ENCODE measurements around the gene UAP1L1. TPM values are rescaled to one million over a fixed set of nuclear protein-coding genes. Genes with fewer than 3 reads are reported as not detected.

UAP1L1 gene
- total and polyA plus RNA-seq, 2 donors: 4.0 to 11.5 TPM

DNA sequence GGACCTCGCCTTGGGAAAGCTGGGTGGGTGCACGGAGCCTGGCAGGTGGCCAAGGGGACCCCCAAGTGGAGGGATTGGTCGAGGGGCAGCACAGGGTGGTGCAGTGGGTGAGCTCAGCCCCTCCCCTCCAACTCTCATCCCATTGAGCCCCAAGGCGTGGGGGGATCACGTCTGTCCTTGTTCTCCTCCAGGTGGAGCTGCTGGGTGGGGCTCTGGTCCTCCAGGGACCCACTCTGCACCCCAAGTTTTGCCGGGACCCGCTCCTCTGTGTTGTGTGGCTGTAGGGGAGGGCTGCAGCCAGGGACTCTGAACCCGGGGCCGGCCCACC is 41.8 kb upstream of the UAP1L1 start:
- H3K4me3 ChIP-seq (ENCODE audit: low read depth, low read length): no peak overlapping the region

DNA sequence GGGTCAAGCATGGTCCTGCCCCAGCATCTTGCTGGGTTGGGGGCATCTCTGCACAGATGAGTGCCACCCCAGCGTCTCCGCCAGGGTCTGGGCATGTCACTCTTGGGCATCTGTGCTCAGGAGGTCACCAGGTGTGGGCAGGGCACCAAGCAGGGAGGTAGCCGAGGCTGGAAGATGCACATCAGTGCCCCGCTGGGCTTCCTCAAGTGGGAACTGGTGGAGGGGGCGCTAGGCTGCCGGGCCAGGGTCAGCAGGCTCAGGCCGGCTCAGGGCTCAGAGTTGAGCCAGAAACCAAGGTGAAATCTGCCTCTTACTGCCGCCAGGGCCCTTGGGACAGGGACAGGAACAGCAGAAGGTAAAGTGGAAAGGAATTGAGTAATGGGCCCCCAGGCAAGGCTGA is 41.4 kb upstream of the UAP1L1 start:
- DNase-seq (ENCODE audit: extremely low spot score): no peak
- H3K4me1 ChIP-seq (ENCODE audit: insufficient read depth): no peaks in the 10 kb centered on the region
- no peak overlapping the region for H3K27ac ChIP-seq (ENCODE audit: low read depth)
- H3K4me3 ChIP-seq (ENCODE audit: low read depth, low read length): no peak overlapping the region
- WGBS: 75% methylated on average over 8 of the region's 8 CpGs
- H3K36me3 ChIP-seq (ENCODE audit: insufficient read depth): no peaks in the 10 kb centered on the region

More for the DNA sequence above, 41.8 kb upstream of the UAP1L1 start:
- Histone ChIP-seq H3K4me1 (ENCODE audit: insufficient read depth) (no peaks in the 10 kb centered on the region), H3K27ac (ENCODE audit: low read depth) (no peak overlapping the region), H3K36me3 (ENCODE audit: insufficient read depth) (no peaks in the 10 kb centered on the region)
- whole genome bisulfite sequencing: 25% methylated on average over 9 of the region's 9 CpGs
- DNase-seq (ENCODE audit: extremely low spot score): no peak

DNA sequence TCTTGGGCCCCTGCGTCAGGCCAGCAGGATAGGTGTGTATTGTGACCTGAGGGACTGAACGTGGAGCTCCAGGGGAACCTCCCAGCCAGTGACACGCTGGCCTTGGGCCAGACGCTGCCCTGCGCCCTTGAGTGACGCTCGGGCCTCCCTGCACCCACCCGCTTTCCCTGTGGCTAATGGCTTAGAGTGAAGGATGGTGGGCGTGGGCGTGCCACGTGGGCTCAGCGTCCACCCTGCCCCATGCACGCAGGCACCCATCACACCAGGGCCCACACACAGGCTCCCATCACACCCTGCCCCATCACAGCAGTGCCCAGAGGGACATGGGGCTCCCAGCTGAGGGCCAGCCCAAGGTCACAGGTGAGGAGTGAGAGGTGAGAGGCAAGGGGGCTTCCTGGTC is 40.3 kb upstream of the UAP1L1 start:
- WGBS: 77% methylated on average over 13 of the region's 13 CpGs
- no peaks in the 10 kb centered on the region for H3K36me3 ChIP-seq (ENCODE audit: insufficient read depth)
- no peak overlapping the region for H3K27ac ChIP-seq (ENCODE audit: low read depth)
- H3K4me3 ChIP-seq (ENCODE audit: low read depth, low read length): no peak overlapping the region
- no peak for DNase-seq (ENCODE audit: extremely low spot score)
- H3K4me1 ChIP-seq (ENCODE audit: insufficient read depth): no peaks in the 10 kb centered on the region

DNA sequence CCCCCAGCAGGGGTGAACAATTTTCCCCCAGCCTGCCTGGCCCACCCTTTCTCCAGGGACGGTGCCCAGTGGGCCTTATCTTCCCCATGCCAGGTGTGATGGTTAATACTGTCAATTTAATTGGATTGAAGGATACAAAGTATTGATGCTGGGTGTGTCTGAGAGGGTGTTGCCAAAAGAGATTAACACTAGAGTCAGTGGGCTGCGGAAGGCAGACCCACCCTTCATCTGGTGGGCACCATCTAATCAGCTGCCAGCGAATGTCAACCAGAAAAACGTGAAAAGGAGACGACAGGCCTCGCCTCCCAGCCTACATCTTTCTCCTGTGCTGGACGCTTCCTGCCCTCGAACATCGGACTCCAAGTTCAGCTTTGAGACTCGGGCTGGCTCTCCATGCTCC is 39.8 kb upstream of the UAP1L1 start:
- 88% methylated on average over 10 of the region's 10 CpGs for WGBS
- H3K4me1 ChIP-seq (ENCODE audit: insufficient read depth): no peaks in the 10 kb centered on the region
- H3K27ac ChIP-seq (ENCODE audit: low read depth): no peak overlapping the region
- no peaks in the 10 kb centered on the region for H3K36me3 ChIP-seq (ENCODE audit: insufficient read depth)
- DNase-seq (ENCODE audit: extremely low spot score): no peak
- H3K4me3 ChIP-seq (ENCODE audit: low read depth, low read length): no peak overlapping the region

DNA sequence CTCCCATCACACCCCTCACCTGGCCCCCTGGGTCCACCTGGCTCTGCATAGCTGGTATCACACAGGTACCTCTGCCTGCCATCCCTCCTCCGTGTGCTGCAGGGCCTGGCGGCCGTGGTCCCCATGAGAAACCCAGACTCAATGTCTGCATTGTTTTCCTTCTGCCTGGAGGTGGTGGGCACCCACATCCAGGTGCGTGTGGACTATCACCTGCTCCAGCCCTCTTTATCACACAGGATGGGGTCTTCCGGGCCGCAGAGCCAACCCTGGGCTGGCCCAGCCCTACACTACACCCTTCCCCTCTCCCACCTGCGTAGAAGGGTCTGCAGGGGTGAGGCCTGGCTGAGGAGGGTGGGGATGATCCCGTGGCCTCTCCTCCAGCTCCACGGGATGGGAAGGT is 38.4 kb upstream of the UAP1L1 start:
- H3K4me1 ChIP-seq (ENCODE audit: insufficient read depth): no peaks in the 10 kb centered on the region
- no peaks in the 10 kb centered on the region for H3K36me3 ChIP-seq (ENCODE audit: insufficient read depth)
- no peak overlapping the region for H3K27ac ChIP-seq (ENCODE audit: low read depth)
- 87% methylated on average over 9 of the region's 9 CpGs for WGBS
- H3K4me3 ChIP-seq (ENCODE audit: low read depth, low read length): no peak overlapping the region
- DNase-seq (ENCODE audit: extremely low spot score): no peak

DNA sequence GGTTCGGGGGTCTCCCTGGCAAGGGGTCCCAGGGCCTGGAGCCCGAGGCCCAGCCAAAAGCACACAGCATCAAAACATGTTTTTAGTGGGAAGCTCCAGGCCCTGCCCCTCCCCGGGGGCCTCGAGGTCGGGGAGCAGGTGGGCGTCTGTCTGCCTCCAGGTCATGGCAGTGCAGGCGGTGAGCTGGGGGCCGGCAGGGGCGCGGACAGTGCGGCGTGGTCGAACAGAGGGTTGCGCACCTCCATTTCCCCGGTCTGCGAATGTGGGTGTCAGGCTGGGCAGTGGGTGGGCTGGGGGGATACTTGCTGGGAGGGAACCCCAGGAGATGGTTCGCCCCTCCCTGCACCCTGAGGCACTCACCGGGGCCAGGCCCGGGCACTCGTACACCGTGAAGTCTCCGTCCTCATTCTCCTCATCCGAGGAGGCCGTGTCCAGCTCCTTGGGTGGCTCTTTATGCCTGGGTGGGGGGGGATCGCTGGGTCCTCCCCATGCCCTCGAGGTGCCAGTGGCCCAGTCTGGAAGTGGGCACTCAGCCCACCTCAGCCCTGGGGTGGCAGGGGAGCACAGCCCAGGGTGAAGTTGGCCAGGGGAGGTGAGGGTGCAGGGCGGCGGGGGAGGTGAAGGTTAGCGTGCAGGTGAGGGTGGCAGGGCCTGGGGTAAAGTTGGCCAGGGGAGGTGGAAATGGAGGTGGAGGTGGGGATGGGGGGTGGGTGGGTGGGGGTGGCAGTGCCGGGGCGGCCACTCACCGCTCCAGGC is 37.5 kb upstream of the UAP1L1 start:
- 93% methylated on average over 32 of the region's 32 CpGs for WGBS
- Histone ChIP-seq H3K36me3 (ENCODE audit: insufficient read depth) (no peaks in the 10 kb centered on the region), H3K4me3 (ENCODE audit: low read depth, low read length) (no peak overlapping the region), H3K4me1 (ENCODE audit: insufficient read depth) (no peaks in the 10 kb centered on the region), H3K27ac (ENCODE audit: low read depth) (no peak overlapping the region)
- DNase-seq (ENCODE audit: extremely low spot score): no peak

DNA sequence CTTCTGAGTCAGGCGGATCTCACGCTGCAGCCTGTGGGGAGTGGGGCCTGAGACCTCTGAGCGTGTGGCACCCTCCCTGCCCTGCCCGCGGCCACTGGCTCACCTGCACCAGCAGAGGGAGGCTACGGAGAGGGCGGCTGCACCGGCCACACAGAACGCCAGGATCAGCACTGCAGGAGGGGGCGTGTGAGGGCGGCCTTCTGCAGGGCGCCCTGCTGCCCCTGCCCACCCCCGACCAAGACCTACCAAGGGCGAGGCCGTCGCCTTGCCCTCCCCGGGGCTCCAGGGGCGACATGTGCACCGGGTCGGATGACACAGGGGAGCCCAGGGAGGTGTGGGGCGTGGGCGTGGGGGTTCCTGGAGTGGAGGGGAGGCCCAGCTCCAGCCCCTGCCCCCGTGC is 36.7 kb upstream of the UAP1L1 start:
- Histone ChIP-seq H3K27ac (ENCODE audit: low read depth) (no peak overlapping the region), H3K4me1 (ENCODE audit: insufficient read depth) (no peaks in the 10 kb centered on the region), H3K36me3 (ENCODE audit: insufficient read depth) (no peaks in the 10 kb centered on the region), H3K4me3 (ENCODE audit: low read depth, low read length) (no peak overlapping the region)
- WGBS: 84% methylated on average over 23 of the region's 23 CpGs
- DNase-seq (ENCODE audit: extremely low spot score): no peak

DNA sequence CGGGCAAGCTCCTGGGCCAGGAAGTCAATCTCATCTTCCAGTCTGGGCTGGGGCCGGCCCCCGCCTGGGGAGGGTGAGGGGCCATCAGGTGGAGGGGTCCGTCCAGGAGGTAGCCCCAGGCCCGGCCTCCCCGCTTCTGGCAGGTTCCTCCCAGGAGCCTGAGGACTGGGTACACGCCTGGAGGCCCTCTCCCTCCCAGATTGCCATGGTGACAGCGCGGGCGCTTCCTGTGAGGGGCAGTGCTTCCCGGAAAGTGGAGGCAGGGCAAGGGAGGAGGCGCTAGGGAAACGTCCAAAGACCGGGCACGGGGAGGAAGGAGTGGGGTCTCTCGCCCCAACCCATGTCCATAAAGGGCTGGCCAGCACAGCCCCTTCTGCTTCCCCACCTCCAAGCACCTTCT is 36.2 kb upstream of the UAP1L1 start:
- H3K4me3 ChIP-seq (ENCODE audit: low read depth, low read length): no peak overlapping the region
- H3K27ac ChIP-seq (ENCODE audit: low read depth): no peak overlapping the region
- no peak for DNase-seq (ENCODE audit: extremely low spot score)
- 65% methylated on average over 16 of the region's 16 CpGs for WGBS
- H3K4me1 ChIP-seq (ENCODE audit: insufficient read depth): no peaks in the 10 kb centered on the region
- H3K36me3 ChIP-seq (ENCODE audit: insufficient read depth): no peaks in the 10 kb centered on the region

DNA sequence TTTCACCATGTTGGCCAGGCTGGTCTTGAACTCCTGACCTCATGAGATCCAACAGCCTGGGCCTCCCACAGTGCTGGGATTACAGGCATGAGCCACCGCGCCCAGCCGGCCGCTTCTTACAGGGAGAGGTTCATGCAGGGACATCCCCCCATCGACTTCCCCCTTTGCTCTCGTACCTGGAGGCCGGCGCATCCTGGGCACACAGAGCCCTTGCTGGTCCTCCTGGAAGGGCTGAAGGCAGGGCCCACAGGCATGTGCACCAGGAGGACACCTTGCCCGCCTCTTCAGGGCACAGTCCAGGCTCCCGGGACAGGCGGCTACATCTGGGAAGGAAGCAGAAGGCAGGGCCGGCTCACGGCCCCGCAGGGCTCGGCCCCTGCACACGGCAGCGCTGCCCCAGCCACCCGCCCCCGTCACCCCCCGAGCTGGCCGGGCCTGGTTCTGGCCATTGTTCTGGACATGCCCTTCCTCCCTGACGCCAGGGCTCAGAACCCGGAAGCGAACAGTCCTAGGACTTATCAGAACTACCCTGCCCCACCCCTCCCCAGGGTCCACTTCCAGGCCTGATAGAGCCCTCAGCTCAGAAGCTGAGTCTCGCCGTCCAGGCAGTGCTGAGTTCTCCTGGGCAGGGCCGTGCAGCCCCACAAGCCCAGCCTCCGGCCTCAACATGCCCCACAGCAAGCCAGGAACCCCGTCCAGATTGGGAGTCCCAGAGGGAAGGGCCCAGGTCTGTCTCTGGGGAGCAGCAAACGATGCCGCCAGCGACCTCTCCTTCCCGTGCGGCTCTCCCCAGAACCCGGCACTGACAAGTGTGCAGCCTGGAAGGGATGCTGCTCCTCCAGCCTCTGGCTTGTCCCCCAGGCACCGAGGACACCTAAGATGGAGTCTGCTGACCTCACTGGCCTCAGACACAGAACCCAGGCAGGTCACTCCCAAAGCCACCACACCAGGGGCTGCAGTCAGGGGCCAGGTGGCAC is 34.3 kb upstream of the UAP1L1 start:
- H3K36me3 ChIP-seq (ENCODE audit: insufficient read depth): no peaks in the 10 kb centered on the region
- DNase-seq (ENCODE audit: extremely low spot score): no peak
- H3K4me1 ChIP-seq (ENCODE audit: insufficient read depth): no peaks in the 10 kb centered on the region
- H3K4me3 ChIP-seq (ENCODE audit: low read depth, low read length): no peak overlapping the region
- H3K27ac ChIP-seq (ENCODE audit: low read depth): no peak overlapping the region
- 80% methylated on average over 36 of the region's 36 CpGs for WGBS

DNA sequence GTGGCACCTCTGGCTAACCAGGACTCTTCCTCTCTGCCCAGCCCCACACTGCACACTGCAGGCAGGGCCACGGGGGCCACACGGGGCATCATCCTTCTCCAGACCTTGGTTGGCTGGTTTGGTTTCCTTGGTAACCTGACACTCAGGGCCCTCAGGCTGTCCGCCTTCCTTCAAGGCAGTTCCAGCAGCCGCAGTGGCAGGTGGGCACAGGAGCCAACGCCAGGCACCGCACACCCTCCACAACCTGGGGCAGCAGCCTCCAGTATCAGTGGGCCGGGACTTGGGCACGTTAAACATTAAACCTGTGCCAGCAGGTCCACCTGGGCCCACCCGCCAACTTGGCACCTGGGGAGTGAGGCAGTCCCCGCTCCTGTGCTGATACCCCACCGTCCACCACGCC is 33.3 kb upstream of the UAP1L1 start:
- WGBS: 79% methylated on average over 12 of the region's 12 CpGs
- DNase-seq (ENCODE audit: extremely low spot score): no peak
- H3K27ac ChIP-seq (ENCODE audit: low read depth): no peak overlapping the region
- no peaks in the 10 kb centered on the region for H3K4me1 ChIP-seq (ENCODE audit: insufficient read depth)
- no peak overlapping the region for H3K4me3 ChIP-seq (ENCODE audit: low read depth, low read length)
- H3K36me3 ChIP-seq (ENCODE audit: insufficient read depth): no peaks in the 10 kb centered on the region

DNA sequence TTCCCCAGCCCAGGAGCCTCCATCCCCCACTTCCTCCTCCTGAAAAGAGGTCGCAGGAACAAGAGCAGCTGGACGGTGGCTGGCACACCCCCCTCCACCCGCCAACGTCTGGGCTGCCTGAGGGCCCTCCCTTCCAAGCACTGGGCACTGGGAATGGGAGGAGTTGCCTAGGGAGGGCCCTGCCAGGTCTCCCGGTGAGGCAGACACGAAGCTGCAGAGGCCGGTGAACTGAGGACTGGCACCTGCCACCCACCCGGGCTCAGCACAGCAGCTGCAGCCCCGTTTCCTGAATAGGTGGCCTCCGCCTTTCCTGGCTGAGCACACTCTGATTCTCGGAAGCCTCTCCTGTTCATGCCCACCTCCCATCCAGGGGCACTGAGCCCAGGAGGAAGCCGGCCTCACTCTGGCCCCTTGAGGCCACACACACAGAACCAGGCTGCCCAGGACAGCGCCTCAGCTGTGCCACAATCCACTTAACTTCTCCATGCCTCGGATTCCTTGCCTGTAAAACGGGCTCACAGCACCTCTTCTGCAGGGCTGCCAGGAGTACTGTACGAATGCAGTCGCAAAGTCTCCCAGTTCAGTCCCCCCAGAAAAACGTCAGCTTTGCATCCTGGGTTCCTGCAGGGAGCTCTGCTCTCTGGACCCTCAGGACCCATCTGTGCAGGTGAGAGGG is 32.7 kb upstream of the UAP1L1 start:
- no peak for DNase-seq (ENCODE audit: extremely low spot score)
- H3K36me3 ChIP-seq (ENCODE audit: insufficient read depth): no peaks in the 10 kb centered on the region
- no peaks in the 10 kb centered on the region for H3K4me1 ChIP-seq (ENCODE audit: insufficient read depth)
- H3K27ac ChIP-seq (ENCODE audit: low read depth): no peak overlapping the region
- peak overlapping the region; percentile 64 for H3K4me3 ChIP-seq (ENCODE audit: low read depth, low read length)
- WGBS: 55% methylated on average over 18 of the region's 18 CpGs

DNA sequence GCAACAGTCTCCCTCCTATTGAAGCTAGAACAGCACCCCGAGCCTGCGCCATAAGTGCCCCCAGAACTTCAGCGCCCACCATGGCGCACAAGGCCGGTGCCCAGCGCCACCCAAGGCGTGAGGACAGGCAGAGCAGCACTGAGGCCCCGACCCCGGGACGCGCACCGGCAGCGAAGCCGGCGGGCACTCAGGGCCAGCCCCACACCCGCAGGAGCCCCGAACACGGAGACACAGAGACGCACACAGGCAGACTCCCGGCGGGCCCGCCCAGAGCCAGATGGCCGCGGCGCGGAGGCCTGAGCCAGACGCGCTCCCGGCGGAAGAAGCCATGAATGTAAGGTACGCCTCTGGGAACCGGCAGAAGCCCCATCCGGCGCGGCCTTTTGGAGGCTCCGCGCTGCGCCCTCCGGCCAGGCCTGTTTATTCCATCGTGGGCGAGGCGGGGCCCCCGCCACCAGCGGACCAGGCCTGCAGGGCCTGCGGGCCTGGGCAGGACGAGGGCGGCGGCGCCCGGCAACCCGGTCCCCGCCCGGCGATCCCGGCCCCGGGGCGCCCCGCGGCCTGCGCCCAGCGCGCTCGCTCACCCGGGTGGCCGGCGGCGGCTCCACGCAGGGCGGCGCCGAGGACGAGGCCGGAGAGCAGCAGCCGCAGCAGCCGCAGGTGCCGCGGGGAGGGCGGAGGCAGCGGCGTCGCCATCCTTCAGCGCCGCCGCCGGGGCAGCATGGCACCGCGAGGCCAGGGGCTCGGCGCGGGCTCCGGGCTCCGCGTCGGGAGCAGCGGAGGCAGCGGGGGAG is 31.8 kb upstream of the UAP1L1 start:
- no peak for DNase-seq (ENCODE audit: extremely low spot score)
- WGBS: 3% methylated on average over 96 of the region's 96 CpGs
- Histone ChIP-seq H3K4me3 (ENCODE audit: low read depth, low read length) (peak overlapping the region; percentile 64), H3K4me1 (ENCODE audit: insufficient read depth) (no peaks in the 10 kb centered on the region), H3K27ac (ENCODE audit: low read depth) (no peak overlapping the region), H3K36me3 (ENCODE audit: insufficient read depth) (no peaks in the 10 kb centered on the region)

DNA sequence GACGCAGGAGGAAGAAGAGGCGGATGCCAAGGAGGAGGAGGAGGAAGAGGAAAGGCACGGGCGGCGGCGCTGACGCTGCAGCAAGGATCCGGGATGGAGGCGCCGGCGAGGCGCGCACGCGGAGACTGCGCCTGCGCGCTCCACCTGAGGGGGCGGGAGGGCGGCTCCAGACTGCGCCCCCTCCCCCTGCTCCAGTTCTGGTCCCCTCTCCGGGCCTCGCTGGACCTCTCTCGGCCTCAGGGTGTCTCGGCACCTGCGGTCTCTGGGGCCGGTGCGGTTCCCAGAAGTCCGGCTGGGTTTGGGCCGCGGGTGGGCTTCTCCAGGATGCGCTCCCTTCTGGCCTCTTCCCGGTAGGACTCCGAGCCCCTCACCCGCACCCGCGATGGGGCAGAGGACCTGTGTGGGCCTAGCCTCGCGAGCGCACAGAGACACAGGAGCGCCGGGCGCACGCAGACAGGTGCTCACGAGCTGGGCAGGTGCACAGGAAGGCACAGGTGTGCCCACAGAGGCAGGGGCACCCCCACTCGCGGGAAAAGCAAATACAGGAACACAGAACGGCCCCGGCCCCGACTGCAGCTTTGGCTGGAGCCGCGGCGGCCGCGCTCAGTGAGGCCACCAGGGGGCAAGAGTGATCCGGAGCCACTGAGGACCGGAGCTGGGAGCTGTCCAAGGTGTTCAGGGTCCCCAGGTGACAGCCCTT is 31.1 kb upstream of the UAP1L1 start, which contains the start of gene NPDC1:
TSS of gene NPDC1 (minus strand) at position 90 of the 700 bp plus-strand sequence. CDS start 188 bp downstream, outside the sequence.
- under 1% methylated on average over 57 of the region's 57 CpGs for WGBS
- no peak for DNase-seq (ENCODE audit: extremely low spot score)
- Histone ChIP-seq H3K4me1 (ENCODE audit: insufficient read depth) (no peaks in the 10 kb centered on the region), H3K36me3 (ENCODE audit: insufficient read depth) (no peaks in the 10 kb centered on the region), H3K4me3 (ENCODE audit: low read depth, low read length) (peak within 1 kb of the TSS; percentile 64), H3K27ac (ENCODE audit: low read depth) (no peak within 1 kb of the TSS)
